A549 (cell line): Measurements from ENCODE around the gene HABP2.

ENCODE experiments used
- CHD4 ChIP-seq: fragments of 200-600 bp; sonication (generic); IDR thresholded peaks from 2 replicates; pipeline ENCODE4 v1.6.1; 2016; ENCODE audit warnings: antibody characterized with exemption, mild to moderate bottlenecking, borderline replicate concordance
- EHMT2 ChIP-seq: fragments of 200-600 bp; sonication (generic); IDR thresholded peaks from 2 replicates; pipeline ENCODE4 v1.6.1; 2016; ENCODE audit warnings: antibody characterized with exemption, low read depth, mild to moderate bottlenecking, moderate library complexity
- EP300 ChIP-seq, 2 experiments: fragments of >200 bp; sonication (Bioruptor Twin); formaldehyde crosslinking; IDR thresholded peaks; 2 replicates in 1 of 2; 3 replicates in 1 of 2; pipeline ENCODE4 v1.6.1; 2016 to 2017
- GATA3 ChIP-seq: IDR thresholded peaks from 2 replicates; pipeline ENCODE4 v1.6.1; 2012; ENCODE audit warnings: borderline replicate concordance
- JUN ChIP-seq, 2 experiments: fragments of >200 bp; sonication (Bioruptor Twin); formaldehyde crosslinking; IDR thresholded peaks; 2 replicates in 1 of 2; 3 replicates in 1 of 2; pipeline ENCODE4 v1.6.1; 2016 to 2017
- POLR2A ChIP-seq: IDR thresholded peaks from 2 replicates; pipeline ENCODE4 v1.6.1; 2012; ENCODE audit warnings: mild to moderate bottlenecking, low read length
- POLR2AphosphoS2 ChIP-seq: conservative IDR thresholded peaks from 2 replicates; pipeline ENCODE4 v1.6.1; 2012; ENCODE audit warnings: low read length, improper control_type of control experiment, inconsistent platforms
- RAD21 ChIP-seq, 2 experiments: fragments of >200 bp in 1 of 2; sonication (Bioruptor Twin) in 1 of 2; formaldehyde crosslinking in 1 of 2; IDR thresholded peaks in 1 of 2; conservative IDR thresholded peaks in 1 of 2; 2 replicates in 1 of 2; 3 replicates in 1 of 2; pipeline ENCODE4 v1.6.1; 2012 to 2018; ENCODE audit warnings: inconsistent platforms in 1 of 2
- RCOR1 ChIP-seq: fragments of 150-350 bp; IDR thresholded peaks from 2 replicates; pipeline ENCODE4 v1.6.1; 2014; ENCODE audit warnings: antibody characterized with exemption, low read length, low read depth
- RFX5 ChIP-seq: fragments of 450-650 bp; IDR thresholded peaks from 2 replicates; pipeline ENCODE4 v1.7.1; 2014; ENCODE audit warnings: antibody characterized with exemption, mild to moderate bottlenecking, moderate library complexity
- TP53 ChIP-seq: fragments of 250-450 bp; sonication (Bioruptor Pico); IDR thresholded peaks from 2 replicates; pipeline ENCODE4 v1.5.0; 2021; ENCODE audit warnings: mild to moderate bottlenecking, moderate library complexity
- TF ChIP-seq, protein P1 (sequence below): fragments of >200 bp; sonication (Bioruptor Twin); formaldehyde crosslinking; IDR thresholded peaks from 3 replicates; pipeline ENCODE4 v1.5.1; 2016
- TF ChIP-seq, protein P2 (sequence below): fragments of 150-350 bp; IDR thresholded peaks from 2 replicates; pipeline ENCODE4 v1.6.1; 2014; ENCODE audit warnings: low read depth, mild to moderate bottlenecking, low read length
- TF ChIP-seq, protein P3 (sequence below): fragments of 200-600 bp; sonication (generic); IDR thresholded peaks from 2 replicates; pipeline ENCODE4 v1.6.1; 2016; ENCODE audit warnings: antibody characterized with exemption, mild to moderate bottlenecking, moderate library complexity

DNA sequence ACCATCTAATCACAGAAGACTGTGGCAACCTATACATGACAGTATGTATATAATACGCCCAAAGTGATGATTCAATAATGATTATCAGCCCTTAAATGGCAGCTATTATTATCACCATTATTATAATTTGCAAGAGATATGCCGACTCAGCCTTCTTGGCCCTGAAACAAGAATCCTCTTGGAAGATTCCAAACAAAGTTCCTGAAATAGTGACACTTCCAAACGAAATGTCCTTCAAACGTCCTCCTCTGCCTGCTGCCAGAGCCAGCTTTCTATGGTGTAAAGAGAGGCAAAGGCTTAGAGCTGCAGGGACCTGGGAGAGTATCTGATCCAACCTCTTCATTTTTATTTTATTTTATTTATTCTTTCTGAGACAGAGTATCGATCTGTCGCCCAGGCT is 75.0 kb downstream of the HABP2 start:
- no peak for TF ChIP-seq EP300 (IDR thresholded peaks at IDR 0.05)
- TF ChIP-seq POLR2A, result no peak
- TF ChIP-seq, protein P1, sequence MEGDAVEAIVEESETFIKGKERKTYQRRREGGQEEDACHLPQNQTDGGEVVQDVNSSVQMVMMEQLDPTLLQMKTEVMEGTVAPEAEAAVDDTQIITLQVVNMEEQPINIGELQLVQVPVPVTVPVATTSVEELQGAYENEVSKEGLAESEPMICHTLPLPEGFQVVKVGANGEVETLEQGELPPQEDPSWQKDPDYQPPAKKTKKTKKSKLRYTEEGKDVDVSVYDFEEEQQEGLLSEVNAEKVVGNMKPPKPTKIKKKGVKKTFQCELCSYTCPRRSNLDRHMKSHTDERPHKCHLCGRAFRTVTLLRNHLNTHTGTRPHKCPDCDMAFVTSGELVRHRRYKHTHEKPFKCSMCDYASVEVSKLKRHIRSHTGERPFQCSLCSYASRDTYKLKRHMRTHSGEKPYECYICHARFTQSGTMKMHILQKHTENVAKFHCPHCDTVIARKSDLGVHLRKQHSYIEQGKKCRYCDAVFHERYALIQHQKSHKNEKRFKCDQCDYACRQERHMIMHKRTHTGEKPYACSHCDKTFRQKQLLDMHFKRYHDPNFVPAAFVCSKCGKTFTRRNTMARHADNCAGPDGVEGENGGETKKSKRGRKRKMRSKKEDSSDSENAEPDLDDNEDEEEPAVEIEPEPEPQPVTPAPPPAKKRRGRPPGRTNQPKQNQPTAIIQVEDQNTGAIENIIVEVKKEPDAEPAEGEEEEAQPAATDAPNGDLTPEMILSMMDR, result no peak
- no peak for TF ChIP-seq EHMT2
- no peak for TF ChIP-seq POLR2AphosphoS2
- TF ChIP-seq, protein P2, sequence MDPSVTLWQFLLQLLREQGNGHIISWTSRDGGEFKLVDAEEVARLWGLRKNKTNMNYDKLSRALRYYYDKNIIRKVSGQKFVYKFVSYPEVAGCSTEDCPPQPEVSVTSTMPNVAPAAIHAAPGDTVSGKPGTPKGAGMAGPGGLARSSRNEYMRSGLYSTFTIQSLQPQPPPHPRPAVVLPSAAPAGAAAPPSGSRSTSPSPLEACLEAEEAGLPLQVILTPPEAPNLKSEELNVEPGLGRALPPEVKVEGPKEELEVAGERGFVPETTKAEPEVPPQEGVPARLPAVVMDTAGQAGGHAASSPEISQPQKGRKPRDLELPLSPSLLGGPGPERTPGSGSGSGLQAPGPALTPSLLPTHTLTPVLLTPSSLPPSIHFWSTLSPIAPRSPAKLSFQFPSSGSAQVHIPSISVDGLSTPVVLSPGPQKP, result no peak
- TF ChIP-seq RCOR1, result no peak
- no peak for TF ChIP-seq CHD4
- TF ChIP-seq, protein P3, sequence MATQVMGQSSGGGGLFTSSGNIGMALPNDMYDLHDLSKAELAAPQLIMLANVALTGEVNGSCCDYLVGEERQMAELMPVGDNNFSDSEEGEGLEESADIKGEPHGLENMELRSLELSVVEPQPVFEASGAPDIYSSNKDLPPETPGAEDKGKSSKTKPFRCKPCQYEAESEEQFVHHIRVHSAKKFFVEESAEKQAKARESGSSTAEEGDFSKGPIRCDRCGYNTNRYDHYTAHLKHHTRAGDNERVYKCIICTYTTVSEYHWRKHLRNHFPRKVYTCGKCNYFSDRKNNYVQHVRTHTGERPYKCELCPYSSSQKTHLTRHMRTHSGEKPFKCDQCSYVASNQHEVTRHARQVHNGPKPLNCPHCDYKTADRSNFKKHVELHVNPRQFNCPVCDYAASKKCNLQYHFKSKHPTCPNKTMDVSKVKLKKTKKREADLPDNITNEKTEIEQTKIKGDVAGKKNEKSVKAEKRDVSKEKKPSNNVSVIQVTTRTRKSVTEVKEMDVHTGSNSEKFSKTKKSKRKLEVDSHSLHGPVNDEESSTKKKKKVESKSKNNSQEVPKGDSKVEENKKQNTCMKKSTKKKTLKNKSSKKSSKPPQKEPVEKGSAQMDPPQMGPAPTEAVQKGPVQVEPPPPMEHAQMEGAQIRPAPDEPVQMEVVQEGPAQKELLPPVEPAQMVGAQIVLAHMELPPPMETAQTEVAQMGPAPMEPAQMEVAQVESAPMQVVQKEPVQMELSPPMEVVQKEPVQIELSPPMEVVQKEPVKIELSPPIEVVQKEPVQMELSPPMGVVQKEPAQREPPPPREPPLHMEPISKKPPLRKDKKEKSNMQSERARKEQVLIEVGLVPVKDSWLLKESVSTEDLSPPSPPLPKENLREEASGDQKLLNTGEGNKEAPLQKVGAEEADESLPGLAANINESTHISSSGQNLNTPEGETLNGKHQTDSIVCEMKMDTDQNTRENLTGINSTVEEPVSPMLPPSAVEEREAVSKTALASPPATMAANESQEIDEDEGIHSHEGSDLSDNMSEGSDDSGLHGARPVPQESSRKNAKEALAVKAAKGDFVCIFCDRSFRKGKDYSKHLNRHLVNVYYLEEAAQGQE, result no peak
- no peak for TF ChIP-seq TP53 (CRISPR knock-in tag)
- no peak for TF ChIP-seq GATA3
- TF ChIP-seq RAD21 (conservative IDR thresholded peaks at IDR 0.05 in 1 of 2, IDR thresholded peaks at IDR 0.05 in 1 of 2), result no peak
- TF ChIP-seq RFX5, result no peak
- TF ChIP-seq JUN (IDR thresholded peaks at IDR 0.05), result no peak
